CD8-positive, alpha-beta memory T cell (primary cell): Measurements from ENCODE around the gene KRTAP3-3. TPM values are rescaled to one million over a fixed set of nuclear protein-coding genes. Genes with fewer than 3 reads are reported as not detected.
"Not testable (repeated sequence)": the region's sequence is repeated elsewhere in the genome, so short reads cannot be mapped to it uniquely, and the experiment has no call there.

Experiments used
- CTCF ChIA-PET: fragments of 350-600 bp; sonication (Branson Sonifier 250); formaldehyde crosslinking; loops from one replicate; lab custom pipeline; 2021; ENCODE audit warnings: antibody characterized with exemption; lab: Charles Lee
- POLR2A ChIA-PET: fragments of 350-600 bp; sonication (Branson Sonifier 250); formaldehyde crosslinking; loops from one replicate; lab custom pipeline; 2021; ENCODE audit warnings: antibody characterized with exemption; lab: Charles Lee
- DNase-seq, 5 donors: peaks; one replicate each; pipeline versions ENCODE4 v3.0.0 to v3.0.0-alpha.2; 2020 to 2022; ENCODE audit warnings: mixed read lengths in 1 of 5
- H3K27ac ChIP-seq: one replicate; pipeline ENCODE4 v1.7.0; 2013; ENCODE audit warnings: low read depth, mild to moderate bottlenecking, low read length, moderate library complexity
- H3K27me3 ChIP-seq: 2 replicates; pipeline ENCODE4 v1.7.0; 2013; ENCODE audit warnings: low read length, mild to moderate bottlenecking; ENCODE audit not compliant: insufficient read depth, poor library complexity, severe bottlenecking
- H3K36me3 ChIP-seq: 2 replicates; pipeline ENCODE4 v1.7.0; 2013; ENCODE audit warnings: mild to moderate bottlenecking, low read length, moderate library complexity; ENCODE audit not compliant: insufficient read depth
- H3K4me1 ChIP-seq: 2 replicates; pipeline ENCODE4 v1.7.0; 2013; ENCODE audit warnings: mild to moderate bottlenecking, low read length, moderate library complexity; ENCODE audit not compliant: insufficient read depth
- H3K4me3 ChIP-seq: 2 replicates; pipeline ENCODE4 v1.7.0; 2013; ENCODE audit warnings: mild to moderate bottlenecking, low read length
- H3K9me3 ChIP-seq: 2 replicates; pipeline ENCODE4 v1.7.0; 2013; ENCODE audit warnings: mild to moderate bottlenecking, low read length
- H3K27ac Mint-ChIP-seq, 8 donors: one replicate each; pipeline ENCODE4 v1.8.0; 2020 to 2021; ENCODE audit warnings: mixed read lengths in 8 of 8, mild to moderate bottlenecking in 6 of 8, inconsistent platforms in 3 of 8, moderate library complexity in 3 of 8
- H3K27me3 Mint-ChIP-seq, 2 donors: one replicate each; pipeline ENCODE4 v1.8.0; 2020 to 2021; ENCODE audit warnings: mixed read lengths in 2 of 2, mild to moderate bottlenecking in 1 of 2, moderate library complexity in 1 of 2
- H3K36me3 Mint-ChIP-seq, 3 donors: one replicate each; pipeline ENCODE4 v1.8.0; 2020 to 2021; ENCODE audit warnings: mixed read lengths in 3 of 3, inconsistent platforms in 1 of 3, mild to moderate bottlenecking in 1 of 3
- H3K4me1 Mint-ChIP-seq, 3 donors: one replicate each; pipeline ENCODE4 v1.8.0; 2020 to 2021; ENCODE audit warnings: mixed read lengths in 3 of 3, inconsistent platforms in 1 of 3, mild to moderate bottlenecking in 1 of 3
- H3K4me3 Mint-ChIP-seq, 7 donors: one replicate each; pipeline ENCODE4 v1.8.0; 2020 to 2021; ENCODE audit warnings: mixed read lengths in 7 of 7, mild to moderate bottlenecking in 6 of 7, moderate library complexity in 4 of 7, inconsistent platforms in 2 of 7
- H3K9me3 Mint-ChIP-seq, 5 donors: one replicate each; pipeline ENCODE4 v1.8.0; 2020 to 2022; ENCODE audit warnings: mixed read lengths in 5 of 5, mild to moderate bottlenecking in 3 of 5, moderate library complexity in 2 of 5, inconsistent platforms in 1 of 5
- polyA plus RNA-seq: library from polyadenylated mRNA; unstranded; fragments of 300-500 nt; fragmentation: Illumina TruSeq; gene quantifications from one replicate; pipeline ENCODE4 v1.2.3, GENCODE V29; 2021
- total RNA-seq, 2 experiments: library from RNA; stranded (reverse); gene quantifications; one replicate each; pipeline ENCODE4 v1.2.3, GENCODE V29; 2021

The KRTAP3-3 gene
- total and polyA plus RNA-seq, 3 experiments from 2014 or later = not detected

DNA sequence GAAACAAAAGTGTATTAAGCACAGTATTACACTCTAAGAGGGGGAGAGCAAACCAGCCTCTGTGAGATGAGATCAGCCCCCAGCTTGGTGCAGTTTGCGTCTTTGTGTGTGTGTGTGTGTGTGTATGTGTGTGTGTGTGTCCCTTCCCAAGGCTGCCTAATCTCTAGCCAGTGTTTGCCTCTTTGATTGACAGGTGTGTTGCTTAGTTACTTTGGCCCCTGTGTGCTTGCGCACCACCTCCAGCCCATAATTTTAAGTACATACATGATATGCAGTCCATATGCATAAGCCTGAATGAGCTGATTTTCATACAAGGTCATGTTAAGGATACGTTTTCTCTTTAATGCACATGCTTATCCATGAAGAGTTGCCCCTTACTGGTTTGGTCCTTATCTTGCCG, 7.8 kb upstream of the KRTAP3-3 start:
- Histone ChIP-seq H3K27me3 (peaks cover 5% of the 10 kb centered on the region), H3K27ac (no peak overlapping the region), H3K4me3 (no peak overlapping the region), H3K4me1 (no peaks in the 10 kb centered on the region), H3K36me3 (no peaks in the 10 kb centered on the region), H3K9me3 (no peaks in the 10 kb centered on the region)
- Mint-ChIP-seq H3K4me3 (no peak overlapping the region), H3K4me1 (no peaks in the 10 kb centered on the region), H3K27ac (no peak overlapping the region), H3K9me3 (no peaks in the 10 kb centered on the region), H3K27me3 (peaks cover 25 to 75% of the 10 kb centered on the region in 2 donors), H3K36me3 (no peaks in the 10 kb centered on the region)
- CTCF ChIA-PET = no interaction called here
- no peak for DNase-seq
- POLR2A ChIA-PET = no interaction called here

DNA sequence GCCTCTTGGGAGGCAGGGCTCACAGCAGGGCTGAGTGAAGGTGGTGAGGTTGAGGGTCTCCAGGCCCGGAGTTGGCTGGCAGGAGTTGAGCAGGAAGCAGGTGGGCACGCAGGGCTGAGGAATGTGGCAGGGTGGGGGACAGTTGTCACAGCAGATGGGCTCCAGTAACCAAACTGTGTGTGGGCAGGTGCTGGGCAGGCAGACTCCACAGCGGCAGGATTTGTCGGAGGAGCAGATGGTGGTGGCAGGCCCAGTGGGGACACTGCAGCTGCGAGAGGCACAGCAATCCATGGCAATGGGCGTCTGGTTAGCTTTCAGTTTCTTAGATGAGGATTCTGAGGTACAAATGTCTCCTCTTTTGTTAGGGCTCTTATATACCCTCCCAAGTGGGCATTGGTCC, 5.6 kb upstream of the KRTAP3-3 start, which contains the start of gene KRTAP3-2:
Gene KRTAP3-2, minus strand, starts transcription at position 344 of the 400 bp plus-strand sequence. Its CDS starts 53 bp downstream, at position 291.
- H3K4me1 Mint-ChIP-seq, H3K27ac ChIP-seq, H3K27ac Mint-ChIP-seq, H3K4me3 ChIP-seq, DNase-seq, H3K4me1 ChIP-seq, H3K36me3 ChIP-seq, H3K36me3 Mint-ChIP-seq, H3K9me3 Mint-ChIP-seq, H3K27me3 ChIP-seq, CTCF ChIA-PET, POLR2A ChIA-PET, H3K9me3 ChIP-seq, H3K4me3 Mint-ChIP-seq: not testable (repeated sequence)
- peaks cover 27 to 83% of the 10 kb centered on the region in 2 donors for H3K27me3 Mint-ChIP-seq

DNA sequence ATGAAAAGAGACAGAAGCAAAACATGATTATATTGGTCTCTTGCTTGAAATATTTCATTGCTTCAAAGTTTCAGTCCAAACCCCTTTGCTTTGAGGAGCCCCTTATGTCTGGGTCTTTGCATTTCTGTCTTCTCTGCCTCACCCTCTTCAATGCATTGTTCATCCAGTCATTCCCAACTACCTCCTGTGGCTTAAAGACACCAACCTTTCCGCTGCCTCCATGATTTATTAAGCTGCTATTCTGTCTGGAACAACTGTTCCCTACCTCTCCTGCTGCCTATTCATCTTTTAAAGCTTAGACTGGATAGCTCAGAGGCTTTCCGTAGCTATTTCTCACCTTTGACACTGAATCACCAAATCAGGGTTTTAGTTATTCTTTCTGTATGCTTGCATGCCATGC, 3.4 kb upstream of the KRTAP3-3 start:
- Histone ChIP-seq H3K4me3 (no peak overlapping the region), H3K9me3 (no peaks in the 10 kb centered on the region), H3K27me3 (peaks cover 5% of the 10 kb centered on the region), H3K4me1 (no peaks in the 10 kb centered on the region), H3K27ac (no peak overlapping the region), H3K36me3 (no peaks in the 10 kb centered on the region)
- Mint-ChIP-seq H3K4me1 (no peaks in the 10 kb centered on the region), H3K9me3 (no peaks in the 10 kb centered on the region), H3K27me3 (peaks cover 32 to 84% of the 10 kb centered on the region in 2 donors), H3K27ac (no peak overlapping the region), H3K36me3 (no peaks in the 10 kb centered on the region), H3K4me3 (no peak overlapping the region)
- no peak for DNase-seq
- POLR2A ChIA-PET = no interaction called here
- CTCF ChIA-PET = interaction anchor here (1.1 kb wide), 1 partner anchor 12 kb away, joined by 3 read pairs; no protein-coding TSS in a partner anchor

DNA sequence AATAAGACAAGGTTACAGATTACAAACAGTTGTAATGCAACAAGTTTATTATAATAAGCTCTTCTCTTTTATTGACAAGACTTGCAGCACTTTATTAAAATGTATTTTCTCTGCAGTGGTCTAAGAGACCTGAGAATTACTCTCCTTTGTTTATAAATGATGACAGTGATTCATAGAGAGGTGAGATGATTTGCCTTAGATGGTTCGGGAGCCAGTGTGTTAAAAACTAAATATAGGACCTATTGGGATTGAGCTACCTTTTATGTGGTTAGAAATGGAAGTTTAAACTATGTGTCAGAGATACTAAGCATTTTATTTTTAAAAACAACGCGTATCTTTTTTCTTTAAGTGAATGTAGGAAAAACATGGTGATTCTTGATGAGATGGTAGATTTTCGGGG, 2.9 kb upstream of the KRTAP3-3 start:
- ChIA-PET POLR2A (no interaction called here), CTCF (no interaction called here)
- Mint-ChIP-seq H3K27ac (no peak overlapping the region), H3K9me3 (no peaks in the 10 kb centered on the region), H3K4me1 (no peaks in the 10 kb centered on the region), H3K4me3 (no peak overlapping the region), H3K27me3 (peaks cover 32 to 84% of the 10 kb centered on the region in 2 donors), H3K36me3 (no peaks in the 10 kb centered on the region)
- Histone ChIP-seq H3K27me3 (peaks cover 5% of the 10 kb centered on the region), H3K36me3 (no peaks in the 10 kb centered on the region), H3K4me1 (no peaks in the 10 kb centered on the region), H3K27ac (no peak overlapping the region), H3K4me3 (no peak overlapping the region), H3K9me3 (no peaks in the 10 kb centered on the region)
- no peak for DNase-seq

DNA sequence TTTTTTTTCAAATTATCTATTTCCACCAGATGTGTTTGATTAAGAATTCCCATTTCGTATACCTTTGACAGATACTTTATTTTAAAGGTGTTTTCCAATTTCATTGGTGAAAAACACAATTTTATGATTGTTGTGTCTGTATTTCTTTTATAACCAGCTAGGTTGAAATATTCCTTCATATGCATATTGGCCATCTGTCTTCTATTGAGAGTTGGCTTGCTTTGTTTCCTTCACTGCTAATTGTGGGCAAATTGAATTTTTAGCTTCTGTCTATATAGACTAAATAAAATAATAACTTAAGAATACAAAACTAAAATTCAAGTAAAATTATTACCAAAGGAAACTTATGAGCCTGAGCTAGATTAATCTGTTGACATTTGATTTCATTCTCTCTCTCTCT, 1.2 kb upstream of the KRTAP3-3 start:
- H3K27me3 Mint-ChIP-seq = peaks cover 26 to 82% of the 10 kb centered on the region in 2 donors
- H3K36me3 ChIP-seq = no peaks in the 10 kb centered on the region
- CTCF ChIA-PET = no interaction called here
- H3K4me1 Mint-ChIP-seq = no peaks in the 10 kb centered on the region
- no peaks in the 10 kb centered on the region for H3K36me3 Mint-ChIP-seq
- H3K4me3 Mint-ChIP-seq = no peak overlapping the region
- no peaks in the 10 kb centered on the region for H3K9me3 ChIP-seq
- H3K9me3 Mint-ChIP-seq = no peaks in the 10 kb centered on the region
- no peaks in the 10 kb centered on the region for H3K4me1 ChIP-seq
- peaks cover 5% of the 10 kb centered on the region for H3K27me3 ChIP-seq
- no peak overlapping the region for H3K27ac ChIP-seq
- POLR2A ChIA-PET = no interaction called here
- no peak overlapping the region for H3K4me3 ChIP-seq
- H3K27ac Mint-ChIP-seq = no peak overlapping the region
- DNase-seq = no peak

DNA sequence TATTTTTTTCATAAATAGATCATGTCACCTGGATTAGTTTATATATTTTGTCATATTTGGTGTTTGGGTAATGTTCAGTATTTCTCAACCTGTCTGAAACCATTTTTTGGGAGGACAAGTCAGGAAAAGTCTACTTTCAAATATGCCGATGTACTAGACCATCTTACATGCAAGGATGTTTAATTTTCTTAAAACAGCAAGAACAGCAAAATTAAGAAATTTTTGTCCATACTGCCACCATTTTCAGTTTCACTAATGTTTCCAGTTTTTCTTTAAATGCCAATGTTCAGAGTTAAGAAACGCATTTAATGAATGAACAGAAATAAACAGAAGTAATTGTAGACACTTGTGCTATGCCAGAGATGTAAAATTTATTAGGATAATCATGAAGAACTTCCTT, 880 bp downstream of the KRTAP3-3 start:
- Histone ChIP-seq H3K9me3 (no peaks in the 10 kb centered on the region), H3K4me1 (no peaks in the 10 kb centered on the region), H3K36me3 (no peaks in the 10 kb centered on the region), H3K27me3 (peaks cover 5% of the 10 kb centered on the region), H3K4me3 (no peak overlapping the region), H3K27ac (no peak overlapping the region)
- Mint-ChIP-seq H3K4me3 (no peak overlapping the region), H3K27me3 (peaks cover 15 to 73% of the 10 kb centered on the region in 2 donors), H3K36me3 (no peaks in the 10 kb centered on the region), H3K9me3 (no peaks in the 10 kb centered on the region), H3K4me1 (no peaks in the 10 kb centered on the region), H3K27ac (no peak overlapping the region)
- POLR2A ChIA-PET = no interaction called here
- no peak for DNase-seq
- CTCF ChIA-PET = no interaction called here

DNA sequence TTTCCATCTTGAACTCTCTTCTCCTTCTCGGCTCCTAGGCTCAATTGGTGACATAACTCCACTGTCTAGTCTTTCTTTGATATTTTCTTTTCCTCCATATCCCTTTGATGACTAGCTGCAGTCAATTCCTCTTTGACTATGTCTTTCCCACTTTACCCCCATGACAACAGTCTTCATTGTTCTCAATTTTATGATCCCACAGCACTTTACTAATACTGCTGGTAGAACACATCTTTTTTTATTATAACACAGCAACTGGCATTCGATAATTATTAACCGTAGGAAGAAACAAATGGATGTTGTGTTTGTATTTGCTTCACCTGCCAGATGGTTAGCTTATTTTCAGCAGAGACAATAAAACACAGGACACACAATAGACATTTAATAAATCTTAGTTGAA, 1.3 kb downstream of the KRTAP3-3 start:
- H3K27me3 ChIP-seq = peaks cover 4% of the 10 kb centered on the region
- ChIA-PET POLR2A (no interaction called here), CTCF (no interaction called here)
- Mint-ChIP-seq H3K27ac (no peak overlapping the region), H3K4me3 (no peak overlapping the region), H3K27me3 (peaks cover 15 to 71% of the 10 kb centered on the region in 2 donors), H3K36me3 (no peaks in the 10 kb centered on the region), H3K4me1 (no peaks in the 10 kb centered on the region), H3K9me3 (no peaks in the 10 kb centered on the region)
- no peak overlapping the region for H3K4me3 ChIP-seq
- H3K27ac ChIP-seq = no peak overlapping the region
- H3K4me1 ChIP-seq = no peaks in the 10 kb centered on the region
- H3K36me3 ChIP-seq = no peaks in the 10 kb centered on the region
- DNase-seq = no peak
- H3K9me3 ChIP-seq = no peaks in the 10 kb centered on the region

DNA sequence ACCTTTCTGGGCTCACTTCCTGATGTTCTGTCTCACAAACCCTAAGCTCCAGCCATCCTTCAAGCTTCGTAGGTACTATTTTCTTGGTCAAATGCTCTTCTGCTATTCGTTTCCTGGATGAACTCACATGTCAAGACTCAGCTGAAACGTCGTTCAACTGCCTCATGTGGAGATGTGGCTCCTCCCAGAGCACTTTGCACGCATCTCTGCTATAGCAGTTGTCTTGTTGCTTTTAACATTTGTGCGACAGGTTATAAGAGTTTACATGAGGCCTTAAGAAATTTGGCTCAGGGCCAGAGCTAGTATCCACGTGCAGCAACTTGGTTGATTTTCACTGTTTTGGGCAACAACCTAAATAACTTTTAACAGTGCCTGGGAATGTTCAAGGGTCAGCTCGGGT, 7.0 kb downstream of the KRTAP3-3 start:
- H3K27me3 Mint-ChIP-seq = peaks cover 5 to 57% of the 10 kb centered on the region in 2 donors
- Histone ChIP-seq H3K27ac (no peak overlapping the region), H3K9me3 (no peaks in the 10 kb centered on the region), H3K36me3 (no peaks in the 10 kb centered on the region), H3K27me3 (no peaks in the 10 kb centered on the region), H3K4me3 (no peak overlapping the region), H3K4me1 (no peaks in the 10 kb centered on the region)
- H3K36me3 Mint-ChIP-seq = no peaks in the 10 kb centered on the region
- H3K9me3 Mint-ChIP-seq = no peaks in the 10 kb centered on the region
- no peak overlapping the region for H3K27ac Mint-ChIP-seq
- ChIA-PET POLR2A (no interaction called here), CTCF (no interaction called here)
- H3K4me1 Mint-ChIP-seq = no peaks in the 10 kb centered on the region
- DNase-seq = no peak
- no peak overlapping the region for H3K4me3 Mint-ChIP-seq

DNA sequence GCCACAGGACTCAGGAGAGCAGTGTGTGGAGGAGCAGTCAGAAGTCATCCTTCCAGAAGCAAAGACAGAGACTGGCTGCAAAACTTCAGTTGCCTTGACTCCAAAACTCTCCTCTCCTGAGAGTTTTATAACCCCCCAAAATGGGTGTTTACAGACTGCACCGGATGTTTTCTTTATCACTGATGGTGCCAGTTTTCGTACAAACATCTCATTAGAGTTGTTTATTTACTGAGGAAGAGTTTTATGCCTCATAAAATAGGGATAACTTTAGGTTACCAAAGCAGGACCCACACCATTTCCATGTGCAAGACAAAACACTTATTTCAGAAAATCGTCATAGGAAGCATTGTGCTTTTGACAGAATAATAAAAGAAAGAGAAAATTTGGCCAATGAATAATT, 9.7 kb downstream of the KRTAP3-3 start, which contains the start of gene KRT40:
Gene KRT40, minus strand, starts transcription at position 101 of the 400 bp plus-strand sequence. Its CDS starts 53 bp downstream, at position 48.
- DNase-seq = no peak
- Mint-ChIP-seq H3K36me3 (no peaks in the 10 kb centered on the region), H3K4me1 (no peaks in the 10 kb centered on the region), H3K9me3 (no peaks in the 10 kb centered on the region), H3K27me3 (peaks cover 6 to 55% of the 10 kb centered on the region in 2 donors), H3K27ac (peak within 1 kb of the TSS in 1 of 8 donors; percentile 16), H3K4me3 (no peak within 1 kb of the TSS)
- Histone ChIP-seq H3K9me3 (no peaks in the 10 kb centered on the region), H3K27me3 (no peaks in the 10 kb centered on the region), H3K27ac (no peak within 1 kb of the TSS), H3K4me3 (no peak within 1 kb of the TSS), H3K4me1 (no peaks in the 10 kb centered on the region), H3K36me3 (no peaks in the 10 kb centered on the region)
- ChIA-PET POLR2A (no interaction called here), CTCF (no interaction called here)
